Keratinocyte (primary cell): ENCODE data around the gene GJD3. TPM values are rescaled to one million over a fixed set of nuclear protein-coding genes. Genes with fewer than 3 reads are reported as not detected.

ENCODE experiments used
- DNase-seq: peaks from one replicate; pipeline ENCODE4 v3.0.0-alpha.2; 2011; ENCODE audit warnings: low read depth, missing footprints, low spot score
- FAIRE-seq: peaks from 2 replicates; lab custom pipeline; 2011; peaks lifted over from hg19 to GRCh38; lab: Jason Lieb, UNC
- H2AFZ ChIP-seq: 2 replicates; pipeline ENCODE4 v1.6.0; 2012; ENCODE audit warnings: low read length, control low read depth, inconsistent platforms; ENCODE audit not compliant: control insufficient read depth
- H3K27ac ChIP-seq: 2 replicates; pipeline ENCODE4 v1.5.1; 2011; ENCODE audit warnings: low read length; ENCODE audit not compliant: control insufficient read depth, insufficient read depth
- H3K27me3 ChIP-seq: 3 replicates; pipeline ENCODE4 v1.6.0; 2011; ENCODE audit warnings: low read length; ENCODE audit not compliant: control insufficient read depth, insufficient read depth; ENCODE audit errors: extremely low read depth
- H3K36me3 ChIP-seq, 2 experiments: 2 replicates in 1 of 2; 3 replicates in 1 of 2; pipeline ENCODE4 v1.5.1; 2011; ENCODE audit warnings: low read length in 2 of 2, mild to moderate bottlenecking in 1 of 2; ENCODE audit not compliant: control insufficient read depth in 2 of 2, insufficient read depth in 2 of 2; ENCODE audit errors: extremely low read depth in 1 of 2
- H3K4me1 ChIP-seq: 3 replicates; pipeline ENCODE4 v1.5.1; 2011; ENCODE audit warnings: low read length; ENCODE audit not compliant: control insufficient read depth, insufficient read depth; ENCODE audit errors: extremely low read depth
- H3K4me2 ChIP-seq: 3 replicates; pipeline ENCODE4 v1.6.0; 2011; ENCODE audit warnings: low read depth, low read length; ENCODE audit not compliant: control insufficient read depth, insufficient read depth; ENCODE audit errors: extremely low read depth
- H3K4me3 ChIP-seq, 3 experiments: fragments of 200-600 bp in 1 of 3; sonication (generic) in 1 of 3; 2 replicates in 2 of 3; 3 replicates in 1 of 3; pipeline ENCODE4 v1.5.1; 2011 to 2016; ENCODE audit warnings: low read length in 3 of 3, mild to moderate bottlenecking in 3 of 3, control low read depth in 2 of 3, inconsistent platforms in 1 of 3, low read depth in 1 of 3, mixed read lengths in 1 of 3, mixed run types in 1 of 3, moderate library complexity in 1 of 3; ENCODE audit not compliant: control insufficient read depth in 2 of 3, insufficient read depth in 2 of 3; ENCODE audit errors: extremely low read depth in 1 of 3
- H3K79me2 ChIP-seq: 2 replicates; pipeline ENCODE4 v1.6.0; 2012; ENCODE audit warnings: low read length; ENCODE audit not compliant: control insufficient read depth, insufficient read depth
- H3K9ac ChIP-seq: 3 replicates; pipeline ENCODE4 v1.6.0; 2011; ENCODE audit warnings: low read length; ENCODE audit not compliant: control insufficient read depth, insufficient read depth; ENCODE audit errors: extremely low read depth
- H3K9me1 ChIP-seq: 3 replicates; pipeline ENCODE4 v1.6.0; 2011; ENCODE audit warnings: low read length; ENCODE audit not compliant: control insufficient read depth, insufficient read depth; ENCODE audit errors: extremely low read depth
- H3K9me3 ChIP-seq: 2 replicates; pipeline ENCODE4 v1.5.1; 2012; ENCODE audit warnings: low read depth, low read length; ENCODE audit not compliant: control insufficient read depth
- H4K20me1 ChIP-seq: 3 replicates; pipeline ENCODE4 v1.6.0; 2011; ENCODE audit warnings: low read length; ENCODE audit not compliant: control insufficient read depth, insufficient read depth; ENCODE audit errors: extremely low read depth
- EZH2 ChIP-seq: IDR thresholded peaks from one replicate; pipeline ENCODE4 v1.6.1; 2012; ENCODE audit warnings: inconsistent platforms, mild to moderate bottlenecking, low read length, moderate library complexity
- dilution Hi-C: fragments of 300-500 bp; cut with MboI; formaldehyde crosslinking; loops from one replicate; pipeline ENCODE4 v1.7.0; 2020; ENCODE audit warnings: low sequenced_read_pairs; ENCODE audit not compliant: extremely low pct_ligation_motif_present
- polyA plus RNA-seq, 5 experiments: library from polyadenylated mRNA; depleted of rRNA in 3 of 5; stranded (reverse) in 3 of 5; stranded (forward) in 1 of 5; unstranded in 1 of 5; fragments of >200 nt; gene quantifications; 1 replicate in 1 of 5; 2 replicates in 3 of 5; 3 replicates in 1 of 5; pipeline versions ENCODE4 v1.2.1 to v1.2.3, GENCODE V29; 2011 to 2012; ENCODE audit warnings: missing spikeins in 2 of 5, low read depth in 1 of 5, low replicate concordance in 1 of 5
- TF ChIP-seq, protein P1 (sequence below), 3 experiments: IDR thresholded peaks in 1 of 3; conservative IDR thresholded peaks in 1 of 3; optimal IDR thresholded peaks in 1 of 3; 2 replicates in 2 of 3; 3 replicates in 1 of 3; pipeline versions ENCODE3 to v1.5.1; 2011; ENCODE audit warnings: low read length in 3 of 3, mild to moderate bottlenecking in 3 of 3, moderate library complexity in 2 of 3, control low read depth in 1 of 3, inconsistent platforms in 1 of 3; ENCODE audit not compliant: insufficient read depth in 2 of 3; ENCODE audit errors: extremely low read depth in 1 of 3

The GJD3 gene
- polyA plus RNA-seq, 1 donor (not counting 4 experiments of a cell fraction or from before 2014, with no cell fraction given) = not detected

DNA sequence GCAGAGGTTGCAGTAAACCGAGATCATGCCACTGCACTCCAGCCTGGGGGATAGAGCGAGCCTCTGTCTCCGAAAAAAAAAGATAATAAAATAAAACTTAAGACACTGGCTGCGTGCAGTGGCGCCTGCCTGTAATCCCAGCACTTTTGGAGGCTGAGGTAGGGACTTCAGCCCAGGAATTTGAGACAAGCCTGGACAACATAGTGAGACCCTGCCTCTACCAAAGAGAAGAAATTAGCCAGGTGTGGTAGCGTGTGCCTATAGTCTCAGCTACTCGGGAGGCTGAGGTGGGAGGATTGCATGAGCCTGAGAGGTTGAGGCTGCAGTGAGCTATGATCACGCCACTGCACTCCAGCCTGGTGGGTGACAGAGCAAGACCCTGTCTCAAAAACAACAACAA is 28.9 kb downstream of the GJD3 start:
- Histone ChIP-seq H4K20me1 (peaks cover 3% of the 10 kb centered on the region), H3K79me2 (peaks cover 44% of the 10 kb centered on the region), H3K4me1 (peaks cover 15% of the 10 kb centered on the region), H3K27me3 (no peaks in the 10 kb centered on the region), H3K27ac (no peak overlapping the region), H3K4me3 (no peak overlapping the region), H3K36me3 (peaks cover 10 to 15% of the 10 kb centered on the region in 2 experiments), H3K4me2 (no peak overlapping the region), H2AFZ (no peak overlapping the region), H3K9me1 (no peaks in the 10 kb centered on the region), H3K9ac (no peak overlapping the region), H3K9me3 (no peaks in the 10 kb centered on the region)
- TF ChIP-seq, protein P1, sequence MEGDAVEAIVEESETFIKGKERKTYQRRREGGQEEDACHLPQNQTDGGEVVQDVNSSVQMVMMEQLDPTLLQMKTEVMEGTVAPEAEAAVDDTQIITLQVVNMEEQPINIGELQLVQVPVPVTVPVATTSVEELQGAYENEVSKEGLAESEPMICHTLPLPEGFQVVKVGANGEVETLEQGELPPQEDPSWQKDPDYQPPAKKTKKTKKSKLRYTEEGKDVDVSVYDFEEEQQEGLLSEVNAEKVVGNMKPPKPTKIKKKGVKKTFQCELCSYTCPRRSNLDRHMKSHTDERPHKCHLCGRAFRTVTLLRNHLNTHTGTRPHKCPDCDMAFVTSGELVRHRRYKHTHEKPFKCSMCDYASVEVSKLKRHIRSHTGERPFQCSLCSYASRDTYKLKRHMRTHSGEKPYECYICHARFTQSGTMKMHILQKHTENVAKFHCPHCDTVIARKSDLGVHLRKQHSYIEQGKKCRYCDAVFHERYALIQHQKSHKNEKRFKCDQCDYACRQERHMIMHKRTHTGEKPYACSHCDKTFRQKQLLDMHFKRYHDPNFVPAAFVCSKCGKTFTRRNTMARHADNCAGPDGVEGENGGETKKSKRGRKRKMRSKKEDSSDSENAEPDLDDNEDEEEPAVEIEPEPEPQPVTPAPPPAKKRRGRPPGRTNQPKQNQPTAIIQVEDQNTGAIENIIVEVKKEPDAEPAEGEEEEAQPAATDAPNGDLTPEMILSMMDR (optimal IDR thresholded peaks at IDR 0.05 in 1 of 3, IDR thresholded peaks at IDR 0.05 in 1 of 3, conservative IDR thresholded peaks at IDR 0.05 in 1 of 3; ENCODE audit: extremely low read depth in 1 of 3, insufficient read depth in 2 of 3, low read length in 3 of 3) = no peak
- TF ChIP-seq EZH2 = no peak
- dilution Hi-C loops = no loop called here
- no peak for DNase-seq
- no peak for FAIRE-seq

DNA sequence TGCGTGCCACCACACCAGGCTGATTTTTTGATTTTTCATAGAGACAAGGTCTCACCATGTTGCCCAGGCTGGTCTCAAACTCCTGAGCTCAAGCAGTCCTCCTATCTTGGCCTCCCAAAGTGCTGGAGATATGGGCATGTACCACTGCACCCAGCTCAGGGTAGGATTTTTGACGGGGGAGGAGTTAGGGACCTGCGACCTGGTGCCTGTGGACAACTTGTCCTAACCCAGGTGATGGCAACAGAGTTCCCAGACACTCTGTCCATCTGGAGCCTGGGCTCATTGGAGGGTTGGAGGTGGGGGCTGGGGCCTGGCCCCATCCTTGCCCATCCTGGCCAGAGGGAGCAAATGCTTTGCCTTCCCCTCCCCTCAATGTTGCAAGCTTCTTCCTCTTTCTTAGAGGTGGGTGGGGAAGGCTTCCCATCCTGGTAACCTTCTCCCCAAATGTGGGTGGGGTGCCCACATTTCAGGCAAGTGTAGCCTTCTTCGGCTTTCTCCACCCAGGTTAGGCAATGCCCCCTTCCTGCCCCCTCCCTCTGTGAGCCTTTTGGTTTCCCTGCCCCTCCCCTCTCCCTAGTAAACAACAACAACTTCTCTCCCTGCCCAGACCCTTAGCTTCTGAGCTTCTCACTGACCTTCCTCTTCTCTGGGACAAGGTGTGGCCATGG is 30.6 kb downstream of the GJD3 start:
- Histone ChIP-seq H3K4me3 (no peak overlapping the region), H3K27me3 (no peaks in the 10 kb centered on the region), H3K79me2 (peaks cover 57% of the 10 kb centered on the region), H3K4me2 (no peak overlapping the region), H3K9ac (no peak overlapping the region), H4K20me1 (peaks cover 8% of the 10 kb centered on the region), H3K36me3 (peaks cover 10 to 15% of the 10 kb centered on the region in 2 experiments), H2AFZ (no peak overlapping the region), H3K4me1 (peaks cover 16% of the 10 kb centered on the region), H3K9me3 (no peaks in the 10 kb centered on the region), H3K9me1 (no peaks in the 10 kb centered on the region), H3K27ac (no peak overlapping the region)
- no peak for DNase-seq
- TF ChIP-seq, protein P1 (optimal IDR thresholded peaks at IDR 0.05 in 1 of 3, IDR thresholded peaks at IDR 0.05 in 1 of 3, conservative IDR thresholded peaks at IDR 0.05 in 1 of 3; ENCODE audit: extremely low read depth in 1 of 3, insufficient read depth in 2 of 3, low read length in 3 of 3) = no peak
- TF ChIP-seq EZH2 = no peak
- no peak for FAIRE-seq
- dilution Hi-C loops = no loop called here
